Measurements from ENCODE around the gene ECE2. TPM values are rescaled to one million over a fixed set of nuclear protein-coding genes. Genes with fewer than 3 reads are reported as not detected.

The ECE2 gene
- polyA plus RNA-seq, 1 donor from 2014 or later: 0.22 TPM

- Histone ChIP-seq H3K27ac (ENCODE audit: low read length) (no peak overlapping the region), H3K27me3 (ENCODE audit: insufficient read depth, low read depth, low read length) (no peaks in the 10 kb centered on the region), H3K79me2 (replicated peaks; ENCODE audit: insufficient read depth, low read length) (no peaks in the 10 kb centered on the region), H4K20me1 (ENCODE audit: insufficient read depth) (no peaks in the 10 kb centered on the region), H3F3A (ENCODE audit: insufficient read depth, low read length, poor library complexity, severe bottlenecking) (no peaks in the 10 kb centered on the region), H2AFZ (ENCODE audit: low read depth, low read length) (no peak overlapping the region), H3K9me3 (ENCODE audit: low read length) (no peaks in the 10 kb centered on the region), H3K4me3 (ENCODE audit: low read length) (no peak overlapping the region), H3K9me2 (ENCODE audit: insufficient read depth, low read length) (no peaks in the 10 kb centered on the region), H3K9ac (ENCODE audit: low read length) (no peak overlapping the region), H3K36me3 (ENCODE audit: insufficient read depth, low read length) (no peaks in the 10 kb centered on the region), H3K4me2 (ENCODE audit: low read length) (no peak overlapping the region)
- TF ChIP-seq EP300 (conservative IDR thresholded peaks at IDR 0.05; ENCODE audit: poor library complexity, severe bottlenecking) (no peak), RAD21 (conservative IDR thresholded peaks at IDR 0.05) (no peak), CTCF (IDR thresholded peaks at IDR 0.05; ENCODE audit: poor library complexity, severe bottlenecking) (no peak), EZH2 (IDR thresholded peaks at IDR 0.05; ENCODE audit: borderline replicate concordance, insufficient read depth, low read length, poor library complexity, severe bottlenecking) (no peak), SMC3 (conservative IDR thresholded peaks at IDR 0.05; ENCODE audit: poor library complexity) (no peak), TAF1 (IDR thresholded peaks at IDR 0.05; ENCODE audit: low read depth) (no peak), MXI1 (conservative IDR thresholded peaks at IDR 0.05; ENCODE audit: poor library complexity, severe bottlenecking) (no peak), POLR2AphosphoS5 (IDR thresholded peaks at IDR 0.05) (no peak)
- TF ChIP-seq, protein P1, sequence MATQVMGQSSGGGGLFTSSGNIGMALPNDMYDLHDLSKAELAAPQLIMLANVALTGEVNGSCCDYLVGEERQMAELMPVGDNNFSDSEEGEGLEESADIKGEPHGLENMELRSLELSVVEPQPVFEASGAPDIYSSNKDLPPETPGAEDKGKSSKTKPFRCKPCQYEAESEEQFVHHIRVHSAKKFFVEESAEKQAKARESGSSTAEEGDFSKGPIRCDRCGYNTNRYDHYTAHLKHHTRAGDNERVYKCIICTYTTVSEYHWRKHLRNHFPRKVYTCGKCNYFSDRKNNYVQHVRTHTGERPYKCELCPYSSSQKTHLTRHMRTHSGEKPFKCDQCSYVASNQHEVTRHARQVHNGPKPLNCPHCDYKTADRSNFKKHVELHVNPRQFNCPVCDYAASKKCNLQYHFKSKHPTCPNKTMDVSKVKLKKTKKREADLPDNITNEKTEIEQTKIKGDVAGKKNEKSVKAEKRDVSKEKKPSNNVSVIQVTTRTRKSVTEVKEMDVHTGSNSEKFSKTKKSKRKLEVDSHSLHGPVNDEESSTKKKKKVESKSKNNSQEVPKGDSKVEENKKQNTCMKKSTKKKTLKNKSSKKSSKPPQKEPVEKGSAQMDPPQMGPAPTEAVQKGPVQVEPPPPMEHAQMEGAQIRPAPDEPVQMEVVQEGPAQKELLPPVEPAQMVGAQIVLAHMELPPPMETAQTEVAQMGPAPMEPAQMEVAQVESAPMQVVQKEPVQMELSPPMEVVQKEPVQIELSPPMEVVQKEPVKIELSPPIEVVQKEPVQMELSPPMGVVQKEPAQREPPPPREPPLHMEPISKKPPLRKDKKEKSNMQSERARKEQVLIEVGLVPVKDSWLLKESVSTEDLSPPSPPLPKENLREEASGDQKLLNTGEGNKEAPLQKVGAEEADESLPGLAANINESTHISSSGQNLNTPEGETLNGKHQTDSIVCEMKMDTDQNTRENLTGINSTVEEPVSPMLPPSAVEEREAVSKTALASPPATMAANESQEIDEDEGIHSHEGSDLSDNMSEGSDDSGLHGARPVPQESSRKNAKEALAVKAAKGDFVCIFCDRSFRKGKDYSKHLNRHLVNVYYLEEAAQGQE (IDR thresholded peaks at IDR 0.05; ENCODE audit: borderline replicate concordance): no peak
Measured at GRCh38 chr3:184239221-184239620, 36.6 kb upstream of the ECE2 start.

GRCh38 chr3:184239708-184240107 is 36.1 kb upstream of the ECE2 start:
- TF ChIP-seq, protein P1 (IDR thresholded peaks at IDR 0.05; ENCODE audit: borderline replicate concordance): no peak
- TF ChIP-seq TAF1 (IDR thresholded peaks at IDR 0.05; ENCODE audit: low read depth) (no peak), EP300 (conservative IDR thresholded peaks at IDR 0.05; ENCODE audit: poor library complexity, severe bottlenecking) (no peak), EZH2 (IDR thresholded peaks at IDR 0.05; ENCODE audit: borderline replicate concordance, insufficient read depth, low read length, poor library complexity, severe bottlenecking) (no peak)
- Histone ChIP-seq H3K27me3 (ENCODE audit: insufficient read depth, low read depth, low read length) (no peaks in the 10 kb centered on the region), H3K9ac (ENCODE audit: low read length) (no peak overlapping the region), H3K27ac (ENCODE audit: low read length) (no peak overlapping the region), H3K4me2 (ENCODE audit: low read length) (no peak overlapping the region), H3K4me3 (ENCODE audit: low read length) (no peak overlapping the region), H3K79me2 (replicated peaks; ENCODE audit: insufficient read depth, low read length) (no peaks in the 10 kb centered on the region), H3K36me3 (ENCODE audit: insufficient read depth, low read length) (no peaks in the 10 kb centered on the region), H3K9me2 (ENCODE audit: insufficient read depth, low read length) (no peaks in the 10 kb centered on the region), H4K20me1 (ENCODE audit: insufficient read depth) (no peaks in the 10 kb centered on the region), H3F3A (ENCODE audit: insufficient read depth, low read length, poor library complexity, severe bottlenecking) (no peaks in the 10 kb centered on the region), H2AFZ (ENCODE audit: low read depth, low read length) (no peak overlapping the region), H3K9me3 (ENCODE audit: low read length) (no peaks in the 10 kb centered on the region)
